Activated T-cell treated with anti-CD3 and anti-CD28 coated beads, Interleukin-2, amount 50 U/mL, for 72 hours (primary cell): ENCODE measurements around the gene KNTC1. TPM values are rescaled to one million over a fixed set of nuclear protein-coding genes. Genes with fewer than 3 reads are reported as not detected.
A peak's percentile ranks its signal among the peaks of the same experiment; 100 is the strongest.
"Not testable (repeated sequence)": the region's sequence is repeated elsewhere in the genome, so short reads cannot be mapped to it uniquely, and the experiment has no call there.

ENCODE experiments used
- ATAC-seq, 2 donors: fragments of 150-1000 bp; cut with Tn5 transposase; replicated peaks in 1 of 2; 2 replicates each; pipeline ENCODE4 v1.10.0; 2021; ENCODE audit warnings: moderate library complexity in 2 of 2, mild to moderate bottlenecking in 1 of 2
- DNase-seq, 2 donors: peaks; one replicate each; pipeline ENCODE4 v3.0.0; 2021 to 2022; ENCODE audit warnings: mixed read lengths in 1 of 2
- H3K27ac Mint-ChIP-seq: one replicate; pipeline ENCODE4 v1.8.0; 2022; ENCODE audit warnings: mild to moderate bottlenecking, moderate library complexity, mixed read lengths
- H3K27me3 Mint-ChIP-seq: one replicate; pipeline ENCODE4 v1.8.0; 2022; ENCODE audit warnings: low read depth, mixed read lengths
- H3K36me3 Mint-ChIP-seq, 2 donors: one replicate each; pipeline ENCODE4 v1.8.0; 2022; ENCODE audit warnings: mixed read lengths in 2 of 2, mild to moderate bottlenecking in 1 of 2; ENCODE audit not compliant: insufficient read depth in 2 of 2
- H3K4me1 Mint-ChIP-seq: one replicate; pipeline ENCODE4 v1.8.0; 2022; ENCODE audit warnings: low read depth, mixed read lengths
- H3K4me3 Mint-ChIP-seq, 2 donors: one replicate each; pipeline ENCODE4 v1.8.0; 2022; ENCODE audit warnings: mild to moderate bottlenecking in 2 of 2, mixed read lengths in 2 of 2, moderate library complexity in 2 of 2
- H3K9me3 Mint-ChIP-seq, 2 donors: one replicate each; pipeline ENCODE4 v1.8.0; 2022; ENCODE audit warnings: mixed read lengths in 2 of 2
- total RNA-seq, 2 donors: library from RNA; stranded (reverse); gene quantifications; one replicate each; pipeline ENCODE4 v1.2.3, GENCODE V29; 2022

The KNTC1 gene
- total RNA-seq, 2 donors from 2014 or later, result 154 to 186 TPM

- peak; percentile 9 to 27 for ATAC-seq
- H3K36me3 Mint-ChIP-seq, result peaks cover 5 to 25% of the 10 kb centered on the region in 2 donors
- H3K9me3 Mint-ChIP-seq, result no peaks in the 10 kb centered on the region
- peak in 1 of 2 donors; percentile 45 for DNase-seq
- H3K4me3 Mint-ChIP-seq, result peak overlapping the region; percentile 92 to 99
- no peaks in the 10 kb centered on the region for H3K27me3 Mint-ChIP-seq
- peaks cover 53% of the 10 kb centered on the region for H3K4me1 Mint-ChIP-seq
- peak overlapping the region; percentile 98 for H3K27ac Mint-ChIP-seq
Observed at GRCh38 chr12:122499991-122500684, 26.9 kb upstream of the KNTC1 start.

GRCh38 chr12:122500685-122501488 lies 26.2 kb upstream of the KNTC1 start, which contains the start of gene ZCCHC8:
Gene ZCCHC8, minus strand, starts transcription at chr12:122500932. Its CDS starts 92 bp downstream, at chr12:122500840.
- H3K27me3 Mint-ChIP-seq, result no peaks in the 10 kb centered on the region
- peaks cover 49% of the 10 kb centered on the region for H3K4me1 Mint-ChIP-seq
- H3K9me3 Mint-ChIP-seq, result no peaks in the 10 kb centered on the region
- ATAC-seq (peak; percentile 94 to 96), DNase-seq (peak; percentile 97)
- H3K4me3 Mint-ChIP-seq, result peak within 1 kb of the TSS; percentile 92 to 99
- peaks cover 5 to 28% of the 10 kb centered on the region in 2 donors for H3K36me3 Mint-ChIP-seq
- H3K27ac Mint-ChIP-seq, result peak within 1 kb of the TSS; percentile 98

GRCh38 chr12:122501489-122501989 lies 25.5 kb upstream of the KNTC1 start:
- Mint-ChIP-seq H3K9me3 (no peaks in the 10 kb centered on the region), H3K4me3 (peak overlapping the region; percentile 92 to 99), H3K4me1 (peaks cover 51% of the 10 kb centered on the region), H3K27me3 (no peaks in the 10 kb centered on the region), H3K27ac (peak overlapping the region; percentile 89), H3K36me3 (peaks cover 10 to 33% of the 10 kb centered on the region in 2 donors)
- no peak for DNase-seq
- no peak for ATAC-seq

GRCh38 chr12:122503147-122503751 lies 23.8 kb upstream of the KNTC1 start:
- Mint-ChIP-seq H3K9me3 (no peaks in the 10 kb centered on the region), H3K27me3 (no peaks in the 10 kb centered on the region), H3K36me3 (peaks cover 12 to 38% of the 10 kb centered on the region in 2 donors), H3K4me3 (no peak overlapping the region), H3K4me1 (peaks cover 40% of the 10 kb centered on the region), H3K27ac (peak overlapping the region; percentile 63)
- no peak for DNase-seq
- no peak for ATAC-seq

GRCh38 chr12:122503783-122504590 lies 23.1 kb upstream of the KNTC1 start:
- no peak for DNase-seq
- no peak for ATAC-seq
- Mint-ChIP-seq H3K27me3 (no peaks in the 10 kb centered on the region), H3K4me1 (peaks cover 32% of the 10 kb centered on the region), H3K4me3 (no peak overlapping the region), H3K36me3 (peaks cover 12 to 40% of the 10 kb centered on the region in 2 donors), H3K27ac (peak overlapping the region; percentile 63), H3K9me3 (no peaks in the 10 kb centered on the region)

- ATAC-seq, result no peak
- H3K9me3 Mint-ChIP-seq, result no peaks in the 10 kb centered on the region
- H3K27ac Mint-ChIP-seq, result peak overlapping the region; percentile 50
- peaks cover 22% of the 10 kb centered on the region for H3K4me1 Mint-ChIP-seq
- peaks cover 11 to 46% of the 10 kb centered on the region in 2 donors for H3K36me3 Mint-ChIP-seq
- no peak overlapping the region for H3K4me3 Mint-ChIP-seq
- H3K27me3 Mint-ChIP-seq, result no peaks in the 10 kb centered on the region
- DNase-seq, result no peak
Observed at GRCh38 chr12:122505419-122506051, 21.5 kb upstream of the KNTC1 start.

- H3K9me3 Mint-ChIP-seq, result no peaks in the 10 kb centered on the region
- H3K36me3 Mint-ChIP-seq, result peaks cover 9 to 51% of the 10 kb centered on the region in 2 donors
- no peak overlapping the region for H3K4me3 Mint-ChIP-seq
- DNase-seq (no peak), ATAC-seq (no peak)
- H3K27me3 Mint-ChIP-seq, result no peaks in the 10 kb centered on the region
- peaks cover 14% of the 10 kb centered on the region for H3K4me1 Mint-ChIP-seq
- H3K27ac Mint-ChIP-seq, result peak overlapping the region; percentile 10
Observed at GRCh38 chr12:122506393-122506938, 20.6 kb upstream of the KNTC1 start.

- Mint-ChIP-seq H3K4me3 (no peak overlapping the region), H3K27ac (peak overlapping the region; percentile 8), H3K9me3 (no peaks in the 10 kb centered on the region), H3K27me3 (no peaks in the 10 kb centered on the region), H3K4me1 (peaks cover 4% of the 10 kb centered on the region), H3K36me3 (peaks cover 9 to 56% of the 10 kb centered on the region in 2 donors)
- no peak for ATAC-seq
- no peak for DNase-seq
Observed at GRCh38 chr12:122508163-122508562, 18.9 kb upstream of the KNTC1 start.

- peaks cover 5 to 75% of the 10 kb centered on the region in 2 donors for H3K36me3 Mint-ChIP-seq
- DNase-seq, H3K27ac Mint-ChIP-seq, H3K9me3 Mint-ChIP-seq, H3K4me3 Mint-ChIP-seq, ATAC-seq, H3K27me3 Mint-ChIP-seq: not testable (repeated sequence)
- peaks cover 13% of the 10 kb centered on the region for H3K4me1 Mint-ChIP-seq
Observed at GRCh38 chr12:122513028-122513427, 14.0 kb upstream of the KNTC1 start.

- DNase-seq (no peak), ATAC-seq (peak in 1 of 2 donors; percentile 26)
- no peaks in the 10 kb centered on the region for H3K9me3 Mint-ChIP-seq
- peaks cover 7 to 74% of the 10 kb centered on the region in 2 donors for H3K36me3 Mint-ChIP-seq
- peaks cover 18% of the 10 kb centered on the region for H3K4me1 Mint-ChIP-seq
- peak overlapping the region; percentile 24 for H3K27ac Mint-ChIP-seq
- H3K4me3 Mint-ChIP-seq, result no peak overlapping the region
- no peaks in the 10 kb centered on the region for H3K27me3 Mint-ChIP-seq
Observed at GRCh38 chr12:122513660-122514059, 13.4 kb upstream of the KNTC1 start.

- Mint-ChIP-seq H3K9me3 (no peaks in the 10 kb centered on the region), H3K4me1 (peaks cover 32% of the 10 kb centered on the region), H3K36me3 (peaks cover 13 to 76% of the 10 kb centered on the region in 2 donors), H3K27ac (peak overlapping the region; percentile 57), H3K27me3 (no peaks in the 10 kb centered on the region), H3K4me3 (no peak overlapping the region)
- ATAC-seq (no peak), DNase-seq (no peak)
Observed at GRCh38 chr12:122515275-122515674, 11.8 kb upstream of the KNTC1 start.
